ENCODE data around the gene SLITRK5. TPM values are rescaled to one million over a fixed set of nuclear protein-coding genes. Genes with fewer than 3 reads are reported as not detected.

Gene SLITRK5
- 48.2 TPM for total RNA-seq

- peak; percentile 85 for DNase-seq
Observed at GRCh38 chr13:87671031-87671752, at the start of gene SLITRK5. Gene SLITRK5, plus strand, starts transcription at chr13:87671371. Its CDS starts 4,018 bp downstream, at chr13:87675389.

- DNase-seq = no peak
Observed at GRCh38 chr13:87622971-87623370, 48.2 kb upstream of the SLITRK5 start.

- no peak for DNase-seq
Observed at GRCh38 chr13:87656306-87656705, 14.9 kb upstream of the SLITRK5 start.

- DNase-seq = no peak
Observed at GRCh38 chr13:87661471-87661870, 9.7 kb upstream of the SLITRK5 start.

- DNase-seq = no peak
Observed at GRCh38 chr13:87666831-87667230, 4.3 kb upstream of the SLITRK5 start.

- no peak for DNase-seq
Observed at GRCh38 chr13:87667686-87668085, 3.5 kb upstream of the SLITRK5 start.

GRCh38 chr13:87669379-87669978, 1.7 kb upstream of the SLITRK5 start:
- DNase-seq = no peak

- no peak for DNase-seq
Observed at GRCh38 chr13:87671753-87672605, 808 bp downstream of the SLITRK5 start.

- DNase-seq = no peak
Observed at GRCh38 chr13:87674247-87674738, 3.1 kb downstream of the SLITRK5 start.

GRCh38 chr13:87675851-87676250, 4.7 kb downstream of the SLITRK5 start:
- no peak for DNase-seq

- no peak for DNase-seq
Observed at GRCh38 chr13:87676254-87677042, 5.3 kb downstream of the SLITRK5 start.

- DNase-seq = no peak
Observed at GRCh38 chr13:87677043-87677495, 5.9 kb downstream of the SLITRK5 start.

- peak; percentile 46 for DNase-seq
Observed at GRCh38 chr13:87677496-87678371, 6.6 kb downstream of the SLITRK5 start.

- DNase-seq = no peak
Observed at GRCh38 chr13:87678372-87678752, 7.2 kb downstream of the SLITRK5 start.

- DNase-seq = no peak
Observed at GRCh38 chr13:87680298-87680697, 9.1 kb downstream of the SLITRK5 start.

- DNase-seq = no peak
Observed at GRCh38 chr13:87684850-87685742, 13.9 kb downstream of the SLITRK5 start.

GRCh38 chr13:87696458-87696857, 25.3 kb downstream of the SLITRK5 start:
- DNase-seq = no peak

GRCh38 chr13:87698268-87698667, 27.1 kb downstream of the SLITRK5 start:
- no peak for DNase-seq

GRCh38 chr13:87709947-87710346, 38.8 kb downstream of the SLITRK5 start:
- DNase-seq = no peak

GRCh38 chr13:87712012-87712411, 40.8 kb downstream of the SLITRK5 start:
- no peak for DNase-seq
